IPS-15b (cell line): ENCODE measurements around the gene TRIM38.
"Not testable (repeated sequence)": the region's sequence is repeated elsewhere in the genome, so short reads cannot be mapped to it uniquely, and the experiment has no call there.

Experiments used
- H3K27me3 ChIP-seq: one replicate; pipeline ENCODE4 v1.6.1; 2013; ENCODE audit warnings: low read length; ENCODE audit not compliant: control insufficient read depth, insufficient read depth
- H3K36me3 ChIP-seq: one replicate; pipeline ENCODE4 v1.6.1; 2013; ENCODE audit warnings: low read length; ENCODE audit not compliant: control insufficient read depth, insufficient read depth
- H3K4me1 ChIP-seq: one replicate; pipeline ENCODE4 v1.6.1; 2013; ENCODE audit warnings: mild to moderate bottlenecking, low read length; ENCODE audit not compliant: control insufficient read depth, insufficient read depth
- H3K4me3 ChIP-seq: one replicate; pipeline ENCODE4 v1.5.1; 2013; ENCODE audit warnings: low read depth, low read length
- H3K9ac ChIP-seq: one replicate; pipeline ENCODE4 v1.6.1; 2013; ENCODE audit warnings: low read depth, mild to moderate bottlenecking, low read length
- H3K9me3 ChIP-seq: one replicate; pipeline ENCODE4 v1.6.1; 2013; ENCODE audit warnings: mild to moderate bottlenecking, low read length; ENCODE audit not compliant: control insufficient read depth, insufficient read depth

Gene TRIM38

DNA sequence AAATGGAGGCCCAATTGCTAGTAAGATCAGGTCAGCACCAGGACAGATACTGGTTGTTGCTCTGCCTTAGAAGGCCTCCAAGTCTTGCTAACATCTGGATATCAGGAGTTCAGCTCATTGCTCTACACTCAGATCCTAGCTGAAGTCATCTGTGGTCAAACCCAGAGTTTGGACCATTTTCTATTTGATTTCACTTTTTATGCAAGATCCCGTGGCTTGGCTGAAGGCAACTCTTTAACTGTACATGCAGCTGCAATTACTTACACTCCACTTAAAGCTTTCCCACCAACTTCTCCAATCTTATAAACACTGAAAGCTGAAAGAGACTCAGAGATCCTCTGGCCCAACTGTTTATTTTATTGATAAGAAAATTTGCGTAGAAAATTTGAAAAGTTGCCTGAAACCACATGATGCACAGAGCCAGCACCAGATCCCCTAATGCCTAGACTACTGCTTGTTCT, 34.8 kb upstream of the TRIM38 start:
- no peaks in the 10 kb centered on the region for H3K4me1 ChIP-seq
- no peak overlapping the region for H3K9ac ChIP-seq

DNA sequence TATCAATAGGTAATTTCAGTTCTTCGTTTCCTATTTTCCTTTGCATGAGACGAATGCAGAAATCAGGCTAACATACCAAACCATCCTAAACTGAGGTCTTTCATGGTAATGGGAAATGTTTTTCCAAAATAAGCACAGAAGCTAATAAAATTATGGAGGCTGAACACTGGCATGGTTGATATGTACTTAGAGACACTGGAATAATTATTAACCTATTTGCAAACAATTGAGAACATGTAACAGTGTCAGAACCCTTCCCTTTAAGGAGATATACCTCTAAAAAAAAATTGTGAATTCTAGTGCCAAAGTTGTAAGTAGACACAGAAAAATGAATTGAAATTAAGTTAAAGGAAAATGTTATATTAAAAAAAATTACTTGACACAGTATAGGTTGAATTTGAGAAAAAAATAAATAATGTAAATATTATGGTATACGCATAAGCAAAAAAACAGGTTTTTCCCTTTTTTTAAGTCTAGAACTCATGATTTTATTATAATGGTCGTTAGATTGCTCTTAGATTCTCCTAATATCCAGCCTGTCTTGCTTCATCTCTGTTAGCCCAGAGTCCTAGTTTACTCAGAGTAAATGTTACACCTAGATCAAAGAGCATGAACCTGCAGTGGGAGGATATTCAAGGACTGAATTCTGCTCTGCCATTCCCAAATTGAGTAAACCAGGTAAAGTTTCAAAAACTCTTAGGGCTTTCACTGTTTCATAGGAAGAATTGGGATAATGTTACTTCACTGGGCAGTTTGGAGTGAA, 33.9 kb upstream of the TRIM38 start:
- H3K36me3 ChIP-seq = no peaks in the 10 kb centered on the region
- no peak overlapping the region for H3K4me3 ChIP-seq
- no peaks in the 10 kb centered on the region for H3K4me1 ChIP-seq
- H3K9me3 ChIP-seq = no peaks in the 10 kb centered on the region
- no peak overlapping the region for H3K9ac ChIP-seq
- no peaks in the 10 kb centered on the region for H3K27me3 ChIP-seq

More for the DNA sequence above, 34.8 kb upstream of the TRIM38 start:
- H3K9me3 ChIP-seq = no peaks in the 10 kb centered on the region
- H3K4me3 ChIP-seq = no peak overlapping the region
- H3K27me3 ChIP-seq = no peaks in the 10 kb centered on the region
- no peaks in the 10 kb centered on the region for H3K36me3 ChIP-seq

DNA sequence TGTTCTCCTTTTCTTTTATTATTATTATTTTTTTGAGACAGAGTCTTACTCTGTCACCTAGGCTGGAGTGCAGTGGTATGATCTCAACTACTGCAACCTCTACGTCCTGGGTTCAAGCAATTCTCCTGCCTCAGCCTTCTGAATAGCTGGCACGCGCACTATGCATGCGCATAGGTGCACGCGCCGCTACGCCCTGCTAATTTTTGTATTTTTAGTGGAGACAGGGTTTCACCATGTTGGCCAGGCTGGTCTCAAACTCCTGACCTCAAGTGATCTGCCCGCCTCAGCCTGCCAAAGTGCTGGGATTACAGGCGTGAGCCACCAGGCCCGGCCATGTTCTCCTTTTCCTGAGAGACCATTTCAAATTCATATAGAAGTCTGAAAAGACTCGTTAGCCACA, 32.8 kb upstream of the TRIM38 start:
- H3K9ac ChIP-seq = not testable (repeated sequence)

DNA sequence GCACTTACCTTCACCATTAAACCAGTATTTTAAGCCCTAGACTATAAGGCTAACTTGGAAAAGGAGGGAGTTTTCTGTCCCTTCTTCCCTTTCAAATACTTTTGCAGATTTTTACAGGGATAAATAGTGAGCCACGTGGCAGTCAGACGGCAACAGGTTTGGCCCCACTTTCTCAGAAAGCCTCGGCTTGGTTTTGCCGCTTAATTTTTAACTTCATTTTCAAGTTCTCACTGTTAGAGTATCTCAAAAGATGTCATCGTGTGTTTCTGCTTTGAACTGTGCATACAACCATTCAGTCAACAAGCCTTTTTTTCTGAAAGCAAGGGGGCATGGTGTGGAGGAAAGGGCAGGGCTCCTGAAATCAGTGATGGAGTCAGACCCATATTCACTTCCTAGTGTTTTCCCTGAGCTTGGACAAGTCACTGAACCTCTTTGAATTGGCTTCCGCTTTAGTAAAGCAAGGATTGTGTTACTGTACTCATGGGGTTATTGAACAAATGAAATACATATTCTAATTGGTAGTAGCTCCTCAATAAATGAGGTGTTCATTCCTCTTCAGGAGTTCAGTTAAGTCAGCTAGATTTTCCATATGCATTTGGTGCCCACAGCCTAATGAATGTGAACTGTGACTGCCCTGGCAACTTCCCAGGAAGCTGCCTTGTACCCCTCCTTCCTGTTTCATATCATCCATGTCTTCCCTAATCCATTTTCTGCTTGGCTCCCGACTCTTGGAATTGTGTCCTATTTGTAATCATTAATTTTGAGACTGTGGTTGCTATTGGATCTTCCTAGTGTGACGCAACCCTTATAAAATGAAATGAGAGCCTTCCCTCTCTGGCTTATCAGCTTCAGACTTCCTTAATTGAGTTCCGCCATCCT, 31.8 kb upstream of the TRIM38 start, which contains the start of gene SLC17A2:
SLC17A2 (minus strand) TSS at position 160 of the 879 bp plus-strand sequence. CDS start 4,895 bp downstream, outside the sequence.
- H3K4me1 ChIP-seq = no peaks in the 10 kb centered on the region
- no peak within 1 kb of the TSS for H3K4me3 ChIP-seq
- no peaks in the 10 kb centered on the region for H3K27me3 ChIP-seq

More for the DNA sequence above, 32.8 kb upstream of the TRIM38 start:
- not testable (repeated sequence) for H3K36me3 ChIP-seq, H3K4me3 ChIP-seq, H3K4me1 ChIP-seq, H3K27me3 ChIP-seq, H3K9me3 ChIP-seq

DNA sequence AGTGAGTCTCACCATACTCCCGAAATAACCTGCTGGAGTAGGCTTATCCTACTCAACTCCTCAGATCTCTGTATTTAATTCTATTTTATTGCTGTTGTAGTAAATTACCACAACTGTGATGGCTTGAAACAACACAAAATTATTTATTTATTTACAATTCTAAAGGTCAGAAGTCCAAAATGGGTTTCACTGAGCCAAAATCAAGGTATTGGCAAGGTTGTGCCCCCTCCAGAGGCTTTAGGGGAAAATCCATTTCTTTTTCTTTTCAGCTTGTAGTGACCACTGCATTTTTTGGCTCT, 31.2 kb upstream of the TRIM38 start:
- no peak overlapping the region for H3K4me3 ChIP-seq
- H3K36me3 ChIP-seq = no peaks in the 10 kb centered on the region
- H3K27me3 ChIP-seq = no peaks in the 10 kb centered on the region
- no peaks in the 10 kb centered on the region for H3K4me1 ChIP-seq
- no peaks in the 10 kb centered on the region for H3K9me3 ChIP-seq
- no peak overlapping the region for H3K9ac ChIP-seq

More for the DNA sequence above, 31.8 kb upstream of the TRIM38 start, which contains the start of gene SLC17A2:
- H3K9ac ChIP-seq = no peak within 1 kb of the TSS
- no peaks in the 10 kb centered on the region for H3K9me3 ChIP-seq
- H3K36me3 ChIP-seq = no peaks in the 10 kb centered on the region

DNA sequence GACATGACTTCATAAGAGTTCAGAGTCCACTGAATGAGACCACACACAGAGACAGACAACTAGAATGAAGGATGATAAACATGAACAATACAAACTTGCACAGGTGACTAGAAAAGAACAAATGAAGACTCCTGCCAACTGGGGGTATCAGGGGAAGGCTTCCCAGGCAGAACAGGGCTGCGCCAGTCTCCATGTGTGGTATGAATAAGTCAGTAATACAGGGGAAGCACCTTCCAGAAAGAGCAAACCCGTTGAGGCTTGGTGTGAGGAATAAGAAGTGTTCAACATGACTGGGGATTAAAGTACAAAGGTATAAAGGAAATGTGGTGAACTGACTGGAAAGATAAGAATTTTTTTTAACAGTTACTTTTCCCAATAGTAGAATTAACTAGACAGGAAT, 28.4 kb upstream of the TRIM38 start:
- H3K9ac ChIP-seq = no peak overlapping the region
- no peaks in the 10 kb centered on the region for H3K27me3 ChIP-seq
- no peaks in the 10 kb centered on the region for H3K4me1 ChIP-seq
- H3K36me3 ChIP-seq = no peaks in the 10 kb centered on the region
- no peaks in the 10 kb centered on the region for H3K9me3 ChIP-seq
- H3K4me3 ChIP-seq = no peak overlapping the region

DNA sequence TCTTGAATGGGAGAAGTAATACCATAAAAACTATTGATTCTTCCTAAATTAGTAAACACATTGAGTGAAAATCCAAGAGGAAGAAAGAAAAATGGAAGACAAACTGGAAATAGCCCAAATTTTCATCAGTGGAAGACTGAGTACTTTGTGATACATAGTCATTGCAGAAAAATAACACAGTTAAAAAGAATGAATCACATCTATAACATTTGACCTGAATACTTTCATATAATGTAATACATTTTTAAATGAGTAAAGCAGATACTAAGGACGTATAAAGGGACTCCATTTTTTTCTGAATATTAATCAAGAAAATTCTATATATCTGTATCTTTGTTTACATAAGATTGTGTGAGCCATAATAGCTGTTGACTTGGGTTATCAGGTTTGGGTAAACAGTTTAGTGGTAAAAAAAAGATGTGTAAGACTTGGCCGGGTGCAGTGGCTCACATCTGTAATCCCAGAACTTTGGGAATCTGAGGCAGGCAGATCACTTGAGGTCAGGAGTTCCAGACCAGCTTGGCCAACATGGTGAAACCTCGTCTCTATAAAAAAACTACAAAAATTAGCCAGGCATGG, 27.8 kb upstream of the TRIM38 start:
- H3K9me3 ChIP-seq = no peaks in the 10 kb centered on the region
- H3K27me3 ChIP-seq = no peaks in the 10 kb centered on the region
- H3K4me3 ChIP-seq = no peak overlapping the region
- H3K4me1 ChIP-seq = no peaks in the 10 kb centered on the region
- no peaks in the 10 kb centered on the region for H3K36me3 ChIP-seq
- H3K9ac ChIP-seq = no peak overlapping the region

DNA sequence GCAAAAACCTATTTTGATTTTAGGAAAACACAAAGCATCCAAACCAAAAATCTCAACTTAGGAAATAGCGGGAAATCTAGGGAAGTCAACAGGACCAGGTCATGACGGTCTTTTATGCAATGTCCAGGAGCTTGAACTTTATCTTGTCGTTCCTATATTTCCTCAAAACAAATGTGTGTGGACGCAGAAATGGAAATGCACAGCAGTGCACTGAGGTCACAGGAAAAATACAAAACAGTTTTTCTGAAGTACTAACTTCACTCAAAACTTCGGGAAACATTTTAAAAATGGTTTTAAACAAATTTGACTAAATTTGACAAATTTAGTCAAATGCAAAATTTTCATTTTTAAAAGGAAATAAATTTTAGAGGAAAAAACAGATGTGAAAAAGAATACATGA, 26.6 kb upstream of the TRIM38 start:
- Histone ChIP-seq H3K9me3 (no peaks in the 10 kb centered on the region), H3K27me3 (no peaks in the 10 kb centered on the region), H3K4me1 (no peaks in the 10 kb centered on the region), H3K36me3 (no peaks in the 10 kb centered on the region), H3K9ac (no peak overlapping the region), H3K4me3 (no peak overlapping the region)

DNA sequence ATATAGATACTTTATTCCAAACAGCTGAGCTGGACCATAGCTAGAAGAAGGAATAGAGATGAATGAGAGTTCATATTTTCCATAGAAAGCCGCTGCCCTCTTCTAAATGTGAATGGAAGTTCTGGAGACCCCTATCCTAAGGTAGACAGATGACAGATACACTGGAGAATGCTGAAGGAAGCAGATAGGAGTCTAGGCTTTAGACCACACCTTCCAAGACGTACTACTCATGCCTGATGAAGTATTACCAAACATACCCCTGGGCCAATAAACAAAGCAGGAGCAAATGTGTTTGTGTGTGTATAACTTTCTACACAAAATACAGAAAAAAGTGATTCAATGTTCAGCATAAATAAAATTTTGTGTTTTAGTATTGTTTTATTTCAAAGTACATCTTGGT, 23.0 kb upstream of the TRIM38 start:
- no peaks in the 10 kb centered on the region for H3K4me1 ChIP-seq
- no peaks in the 10 kb centered on the region for H3K9me3 ChIP-seq
- H3K4me3 ChIP-seq = no peak overlapping the region
- no peak overlapping the region for H3K9ac ChIP-seq
- H3K36me3 ChIP-seq = no peaks in the 10 kb centered on the region
- H3K27me3 ChIP-seq = no peaks in the 10 kb centered on the region

DNA sequence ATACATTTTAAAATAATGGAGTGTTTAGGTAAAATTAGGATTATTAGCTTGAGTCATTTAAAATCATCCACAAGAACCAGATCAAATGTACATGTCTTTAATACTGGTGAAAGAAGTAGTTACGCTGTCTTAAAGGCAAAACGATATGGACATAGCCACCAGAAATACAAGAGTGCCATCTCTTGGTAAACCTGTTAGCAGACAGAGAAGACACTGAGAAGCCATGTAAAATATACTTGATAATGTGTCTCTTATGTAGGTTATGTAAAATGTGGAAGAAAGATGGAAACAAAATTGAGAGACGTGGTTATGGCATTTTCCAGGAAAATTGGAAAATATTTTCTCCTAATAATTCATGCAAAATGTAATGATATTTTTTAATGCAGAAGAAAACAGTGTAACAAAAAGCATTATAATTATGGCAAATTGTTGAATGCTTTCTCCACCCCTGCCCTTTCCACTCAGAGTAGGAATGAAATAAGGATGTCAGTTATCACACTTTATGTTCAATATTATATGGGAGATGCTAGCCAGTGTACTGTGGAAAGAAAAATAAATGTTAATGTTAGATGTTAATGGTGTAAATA, 19.9 kb upstream of the TRIM38 start:
- H3K4me1 ChIP-seq = no peaks in the 10 kb centered on the region
- no peak overlapping the region for H3K9ac ChIP-seq
- H3K27me3 ChIP-seq = no peaks in the 10 kb centered on the region
- H3K4me3 ChIP-seq = no peak overlapping the region
- H3K36me3 ChIP-seq = no peaks in the 10 kb centered on the region
- H3K9me3 ChIP-seq = no peaks in the 10 kb centered on the region

DNA sequence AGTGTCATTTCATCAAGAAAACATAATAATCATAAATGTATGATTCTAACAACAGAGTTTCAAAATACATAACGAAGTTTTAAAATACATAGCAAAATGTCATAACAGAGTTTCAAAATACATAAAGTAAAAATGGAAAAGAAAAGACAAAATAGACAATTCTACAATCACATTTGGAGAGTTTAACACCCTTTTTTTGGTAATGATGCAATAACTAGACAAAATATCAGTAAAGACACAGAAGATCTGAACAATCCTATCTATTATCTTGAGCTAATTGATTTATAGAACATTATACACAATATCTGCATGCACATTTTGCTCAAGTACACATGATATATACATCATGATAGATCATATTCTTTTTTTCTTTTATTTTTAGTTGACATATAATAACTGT, 18.7 kb upstream of the TRIM38 start:
- no peaks in the 10 kb centered on the region for H3K36me3 ChIP-seq
- H3K9ac ChIP-seq = no peak overlapping the region
- no peak overlapping the region for H3K4me3 ChIP-seq
- H3K27me3 ChIP-seq = no peaks in the 10 kb centered on the region
- H3K9me3 ChIP-seq = no peaks in the 10 kb centered on the region
- no peaks in the 10 kb centered on the region for H3K4me1 ChIP-seq
